Stomach (tissue), 4 donors: Measurements from ENCODE around the gene CCDC107.

Experiments
- POLR2A ChIP-seq, 4 donors: fragments of 450-650 bp; IDR thresholded peaks; one replicate each; pipeline ENCODE4 v1.6.1; 2016; ENCODE audit warnings: antibody characterized with exemption in 4 of 4, control low read depth in 2 of 4, mild to moderate bottlenecking in 1 of 4, moderate library complexity in 1 of 4
- POLR2AphosphoS5 ChIP-seq, 3 donors: sonication (generic); formaldehyde crosslinking; IDR thresholded peaks; one replicate each; pipeline ENCODE4 v1.6.1; 2016; ENCODE audit warnings: antibody characterized with exemption in 3 of 3
- TF ChIP-seq, protein P1 (sequence below), 7 experiments: fragments of 450-650 bp in 4 of 7; fragments of 200-600 bp in 3 of 7; sonication (generic) in 3 of 7; IDR thresholded peaks; one replicate each; pipeline ENCODE4 v1.5.1; 2016 to 2019; ENCODE audit warnings: antibody characterized with exemption in 7 of 7, control low read depth in 2 of 7, mild to moderate bottlenecking in 1 of 7

DNA sequence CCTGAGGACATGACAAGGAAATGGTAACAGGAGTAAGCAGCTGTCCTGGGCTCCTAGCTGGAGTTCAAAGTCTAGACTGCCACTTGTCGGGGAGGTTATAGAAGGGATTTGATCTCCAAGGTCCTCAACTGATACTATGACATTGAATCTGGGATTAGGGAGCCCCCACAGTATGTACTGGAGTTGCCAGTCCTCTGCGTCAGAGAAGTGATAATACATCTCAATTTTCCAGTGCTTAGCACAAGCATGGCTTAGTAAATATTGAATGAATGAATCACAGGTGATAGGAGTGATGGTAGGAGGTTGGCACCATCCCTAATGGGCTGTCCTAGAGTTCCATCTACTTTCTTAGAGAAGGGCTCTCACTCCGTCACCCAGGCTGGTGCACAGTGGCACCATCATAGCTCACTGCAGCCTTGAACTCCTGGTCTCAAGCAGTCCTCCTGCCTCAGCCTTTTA is 37.9 kb downstream of the CCDC107 start:
- TF ChIP-seq, protein P1, sequence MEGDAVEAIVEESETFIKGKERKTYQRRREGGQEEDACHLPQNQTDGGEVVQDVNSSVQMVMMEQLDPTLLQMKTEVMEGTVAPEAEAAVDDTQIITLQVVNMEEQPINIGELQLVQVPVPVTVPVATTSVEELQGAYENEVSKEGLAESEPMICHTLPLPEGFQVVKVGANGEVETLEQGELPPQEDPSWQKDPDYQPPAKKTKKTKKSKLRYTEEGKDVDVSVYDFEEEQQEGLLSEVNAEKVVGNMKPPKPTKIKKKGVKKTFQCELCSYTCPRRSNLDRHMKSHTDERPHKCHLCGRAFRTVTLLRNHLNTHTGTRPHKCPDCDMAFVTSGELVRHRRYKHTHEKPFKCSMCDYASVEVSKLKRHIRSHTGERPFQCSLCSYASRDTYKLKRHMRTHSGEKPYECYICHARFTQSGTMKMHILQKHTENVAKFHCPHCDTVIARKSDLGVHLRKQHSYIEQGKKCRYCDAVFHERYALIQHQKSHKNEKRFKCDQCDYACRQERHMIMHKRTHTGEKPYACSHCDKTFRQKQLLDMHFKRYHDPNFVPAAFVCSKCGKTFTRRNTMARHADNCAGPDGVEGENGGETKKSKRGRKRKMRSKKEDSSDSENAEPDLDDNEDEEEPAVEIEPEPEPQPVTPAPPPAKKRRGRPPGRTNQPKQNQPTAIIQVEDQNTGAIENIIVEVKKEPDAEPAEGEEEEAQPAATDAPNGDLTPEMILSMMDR (IDR thresholded peaks at IDR 0.05) = no peak
- TF ChIP-seq POLR2AphosphoS5 (IDR thresholded peaks at IDR 0.05) (peak in 2 of 3 donors; percentile 64 to 87), POLR2A (IDR thresholded peaks at IDR 0.05) (no peak)
